GM23338 (cell line): Measurements from ENCODE around the gene SPATC1L.

Source experiments
- CREB1 ChIP-seq: fragments of 250-450 bp; sonication (Bioruptor Pico); IDR thresholded peaks from 2 replicates; pipeline ENCODE4 v1.5.0; 2020; ENCODE audit warnings: low read depth, mild to moderate bottlenecking, moderate library complexity
- CTCF ChIP-seq, 2 experiments: fragments of 200-600 bp in 1 of 2; sonication (generic) in 1 of 2; conservative IDR thresholded peaks; 2 replicates each; pipeline versions ENCODE4 v1.5.1 to v1.6.1; 2016 to 2017; ENCODE audit warnings: antibody characterized with exemption in 2 of 2, low read depth in 2 of 2, mild to moderate bottlenecking in 2 of 2, moderate library complexity in 1 of 2
- EZH2 ChIP-seq: fragments of 200-600 bp; sonication (generic); IDR thresholded peaks from one replicate; pipeline ENCODE4 v1.8.0; 2017; ENCODE audit warnings: antibody characterized with exemption, mild to moderate bottlenecking, low read depth; ENCODE audit not compliant: unreplicated experiment
- EZH2phosphoT487 ChIP-seq: fragments of 200-600 bp; sonication (generic); IDR thresholded peaks from one replicate; pipeline ENCODE4 v1.8.1; 2018; ENCODE audit warnings: antibody characterized with exemption; ENCODE audit not compliant: unreplicated experiment
- NANOG ChIP-seq: IDR thresholded peaks from 2 replicates; pipeline ENCODE4 v1.6.1; 2016; ENCODE audit warnings: antibody characterized with exemption, borderline replicate concordance
- POLR2AphosphoS5 ChIP-seq: IDR thresholded peaks from 2 replicates; pipeline ENCODE4 v1.6.1; 2016; ENCODE audit warnings: antibody characterized with exemption, low read depth
- REST ChIP-seq: IDR thresholded peaks from one replicate; pipeline ENCODE4 v1.6.1; 2018; ENCODE audit warnings: antibody characterized with exemption; ENCODE audit not compliant: unreplicated experiment
- TF ChIP-seq, protein P1 (sequence below): IDR thresholded peaks from 2 replicates; pipeline ENCODE4 v1.6.1; 2016; ENCODE audit warnings: antibody characterized with exemption

DNA sequence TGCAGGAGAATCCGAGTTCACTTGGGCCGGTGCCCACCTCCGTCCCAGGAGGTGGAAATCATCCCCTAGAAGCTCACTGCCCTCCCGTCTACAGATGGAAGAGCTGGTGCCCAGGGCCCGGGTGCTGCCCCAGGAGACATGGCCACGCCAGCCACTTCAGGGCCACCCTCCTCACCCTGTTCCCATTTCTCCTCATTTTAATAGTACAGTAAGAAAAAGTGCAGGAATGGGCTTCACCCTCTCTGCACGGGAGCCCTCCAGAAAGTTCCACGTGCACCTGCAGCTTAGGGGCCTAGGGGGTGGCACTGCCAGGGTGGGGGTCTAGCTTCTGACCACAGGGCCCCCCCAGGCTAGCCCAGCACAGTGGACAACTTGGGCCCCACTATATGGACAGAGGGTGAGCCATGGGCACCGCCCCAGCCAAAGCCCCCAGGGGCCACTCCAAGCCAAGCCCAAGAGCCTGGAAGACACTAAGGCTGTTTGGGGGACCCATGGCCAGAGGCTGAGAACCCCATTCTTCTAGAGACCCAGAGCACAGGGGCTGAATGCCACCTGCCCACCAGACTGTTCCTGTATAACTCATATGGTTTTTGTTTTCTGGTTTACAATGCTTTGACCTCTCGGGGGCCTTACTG lies 25.5 kb downstream of the SPATC1L start:
- no peak for TF ChIP-seq POLR2AphosphoS5
- TF ChIP-seq CTCF (conservative IDR thresholded peaks at IDR 0.05; ENCODE audit: low read depth in 2 of 2), result no peak
- TF ChIP-seq REST, result no peak
- no peak for TF ChIP-seq EZH2
- no peak for TF ChIP-seq EZH2phosphoT487
- no peak for TF ChIP-seq CREB1
- no peak for TF ChIP-seq NANOG
- TF ChIP-seq, protein P1, sequence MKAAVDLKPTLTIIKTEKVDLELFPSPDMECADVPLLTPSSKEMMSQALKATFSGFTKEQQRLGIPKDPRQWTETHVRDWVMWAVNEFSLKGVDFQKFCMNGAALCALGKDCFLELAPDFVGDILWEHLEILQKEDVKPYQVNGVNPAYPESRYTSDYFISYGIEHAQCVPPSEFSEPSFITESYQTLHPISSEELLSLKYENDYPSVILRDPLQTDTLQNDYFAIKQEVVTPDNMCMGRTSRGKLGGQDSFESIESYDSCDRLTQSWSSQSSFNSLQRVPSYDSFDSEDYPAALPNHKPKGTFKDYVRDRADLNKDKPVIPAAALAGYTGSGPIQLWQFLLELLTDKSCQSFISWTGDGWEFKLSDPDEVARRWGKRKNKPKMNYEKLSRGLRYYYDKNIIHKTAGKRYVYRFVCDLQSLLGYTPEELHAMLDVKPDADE, result no peak
